HFF-Myc (cell line): ENCODE data around the gene FLCN.
A peak's percentile ranks its signal among the peaks of the same experiment; 100 is the strongest.
"Not testable (repeated sequence)": the region's sequence is repeated elsewhere in the genome, so short reads cannot be mapped to it uniquely, and the experiment has no call there.

Experiments used
- DNase-seq: peaks from one replicate; pipeline ENCODE4 v3.0.0-alpha.2; 2011; ENCODE audit warnings: low read depth; ENCODE audit errors: extremely low read depth
- H3K4me3 ChIP-seq: replicated peaks from 2 replicates; pipeline ENCODE4 v1.5.1; 2011; ENCODE audit warnings: low read depth, mild to moderate bottlenecking, control low read depth, low read length
- TF ChIP-seq, protein P1 (sequence below): IDR thresholded peaks from 2 replicates; pipeline ENCODE4 v1.5.1; 2012; ENCODE audit warnings: mild to moderate bottlenecking, low read depth, low read length, control low read depth; ENCODE audit errors: missing control alignments

The FLCN gene

DNA sequence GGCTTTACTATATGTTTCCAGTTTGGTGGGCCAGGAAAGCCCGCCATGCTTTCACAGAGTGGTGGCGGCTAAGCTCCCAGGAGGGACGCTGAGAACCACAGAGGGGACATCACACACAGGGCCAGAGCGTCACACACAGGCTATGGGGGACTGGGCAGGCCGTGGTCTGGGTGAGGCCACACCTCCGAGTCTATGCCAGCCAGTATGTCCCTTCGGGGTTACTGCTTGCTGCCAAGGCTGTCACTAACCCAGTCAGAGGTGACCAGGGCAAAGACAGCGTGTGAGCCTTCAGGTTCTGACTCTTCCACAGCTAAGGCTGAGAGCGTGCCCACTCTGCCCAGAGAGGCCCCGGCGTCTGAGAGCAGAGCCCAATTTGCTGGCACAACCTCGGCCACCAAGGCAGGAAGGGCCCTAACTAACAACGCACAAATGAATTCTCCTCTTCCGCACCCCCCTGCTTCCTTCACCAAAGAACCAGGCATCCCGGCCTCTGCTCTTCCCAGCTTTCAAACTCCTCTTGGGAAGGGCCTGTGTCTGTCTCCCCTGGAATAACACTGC, 33.7 kb downstream of the FLCN start:
- no peak for DNase-seq
- H3K4me3 ChIP-seq = peak overlapping the region; percentile 62
- TF ChIP-seq, protein P1, sequence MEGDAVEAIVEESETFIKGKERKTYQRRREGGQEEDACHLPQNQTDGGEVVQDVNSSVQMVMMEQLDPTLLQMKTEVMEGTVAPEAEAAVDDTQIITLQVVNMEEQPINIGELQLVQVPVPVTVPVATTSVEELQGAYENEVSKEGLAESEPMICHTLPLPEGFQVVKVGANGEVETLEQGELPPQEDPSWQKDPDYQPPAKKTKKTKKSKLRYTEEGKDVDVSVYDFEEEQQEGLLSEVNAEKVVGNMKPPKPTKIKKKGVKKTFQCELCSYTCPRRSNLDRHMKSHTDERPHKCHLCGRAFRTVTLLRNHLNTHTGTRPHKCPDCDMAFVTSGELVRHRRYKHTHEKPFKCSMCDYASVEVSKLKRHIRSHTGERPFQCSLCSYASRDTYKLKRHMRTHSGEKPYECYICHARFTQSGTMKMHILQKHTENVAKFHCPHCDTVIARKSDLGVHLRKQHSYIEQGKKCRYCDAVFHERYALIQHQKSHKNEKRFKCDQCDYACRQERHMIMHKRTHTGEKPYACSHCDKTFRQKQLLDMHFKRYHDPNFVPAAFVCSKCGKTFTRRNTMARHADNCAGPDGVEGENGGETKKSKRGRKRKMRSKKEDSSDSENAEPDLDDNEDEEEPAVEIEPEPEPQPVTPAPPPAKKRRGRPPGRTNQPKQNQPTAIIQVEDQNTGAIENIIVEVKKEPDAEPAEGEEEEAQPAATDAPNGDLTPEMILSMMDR = no peak

DNA sequence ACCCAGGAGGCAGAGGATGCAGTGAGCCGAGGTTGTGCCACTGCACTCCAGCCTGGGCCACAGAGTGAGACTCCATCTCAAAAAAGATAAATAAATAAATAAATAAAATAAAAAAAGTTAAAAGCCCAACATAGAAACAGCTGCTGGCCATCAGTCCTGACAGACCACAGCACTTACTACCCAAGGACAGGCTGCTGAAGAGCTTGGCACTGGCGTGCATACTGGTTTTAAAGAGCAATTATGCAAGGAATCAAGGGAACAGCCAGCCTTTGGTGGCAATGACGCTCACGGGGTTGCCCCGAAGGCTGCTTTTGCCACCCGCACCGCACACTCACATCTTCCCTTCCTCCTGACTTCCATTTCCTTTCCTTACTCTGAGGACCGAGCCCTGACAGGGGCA, 35.1 kb downstream of the FLCN start:
- TF ChIP-seq, protein P1 = no peak
- no peak overlapping the region for H3K4me3 ChIP-seq
- no peak for DNase-seq

DNA sequence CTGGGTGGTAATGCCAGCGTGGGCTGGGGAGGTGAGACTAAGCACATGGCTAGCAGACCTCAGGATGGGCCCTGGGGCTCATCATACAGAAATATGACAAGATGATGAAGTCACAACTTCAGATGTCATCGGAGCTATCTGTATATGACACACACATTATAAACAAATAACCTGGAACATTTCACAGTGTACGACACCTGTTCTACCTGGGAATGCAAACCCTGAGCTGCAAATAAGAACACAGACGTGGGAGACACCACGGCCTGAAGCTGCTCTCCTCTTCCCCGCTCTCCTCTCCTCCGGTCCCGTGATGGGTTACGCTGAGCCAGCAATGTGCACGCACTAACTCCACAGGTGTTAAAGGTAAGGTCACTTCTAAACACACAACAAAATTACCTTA, 35.7 kb downstream of the FLCN start:
- TF ChIP-seq, protein P1 = no peak
- no peak overlapping the region for H3K4me3 ChIP-seq

DNA sequence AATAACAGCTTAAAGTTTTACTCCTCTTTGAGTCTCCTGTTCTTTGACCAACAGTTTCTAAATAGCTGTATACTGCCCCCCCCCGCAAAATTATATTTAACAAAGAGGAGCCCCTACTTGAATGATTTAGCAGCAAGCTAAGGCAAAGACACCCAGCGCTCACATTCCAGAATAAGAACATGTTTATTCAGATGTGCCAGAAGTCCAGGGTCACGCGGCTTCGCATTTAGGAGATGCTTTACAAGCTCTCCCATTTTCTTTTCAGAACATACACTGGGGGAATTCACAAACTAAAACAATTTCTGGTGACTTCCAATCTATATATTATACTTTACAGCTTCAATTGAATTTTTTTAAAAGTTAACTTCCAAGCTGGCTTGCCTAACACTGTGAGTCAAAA, 36.1 kb downstream of the FLCN start:
- TF ChIP-seq, protein P1 = no peak
- no peak for DNase-seq

More for the DNA sequence above, 35.7 kb downstream of the FLCN start:
- DNase-seq = no peak

DNA sequence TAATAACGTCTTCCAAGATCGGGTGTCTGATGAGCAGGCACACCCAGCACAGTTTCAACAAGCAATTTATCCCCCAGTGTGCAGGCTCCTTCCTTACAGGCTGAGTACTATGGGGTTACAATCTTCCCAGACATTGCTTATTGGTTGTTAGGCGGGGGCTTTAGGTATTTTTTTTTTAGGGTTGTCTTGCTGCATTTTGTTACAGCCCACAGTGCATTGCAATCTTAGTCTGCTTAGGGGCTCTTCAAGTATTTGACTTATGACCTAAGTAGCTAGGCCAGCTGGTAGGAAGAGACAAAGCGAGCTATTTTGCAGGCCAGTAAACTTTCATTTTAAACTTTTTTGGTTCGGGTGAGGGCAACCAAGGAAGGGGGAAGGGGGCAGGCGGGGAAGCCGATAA, 36.7 kb downstream of the FLCN start:
- H3K4me3 ChIP-seq = no peak overlapping the region
- TF ChIP-seq, protein P1 = no peak
- no peak for DNase-seq

More for the DNA sequence above, 36.1 kb downstream of the FLCN start:
- H3K4me3 ChIP-seq = no peak overlapping the region

DNA sequence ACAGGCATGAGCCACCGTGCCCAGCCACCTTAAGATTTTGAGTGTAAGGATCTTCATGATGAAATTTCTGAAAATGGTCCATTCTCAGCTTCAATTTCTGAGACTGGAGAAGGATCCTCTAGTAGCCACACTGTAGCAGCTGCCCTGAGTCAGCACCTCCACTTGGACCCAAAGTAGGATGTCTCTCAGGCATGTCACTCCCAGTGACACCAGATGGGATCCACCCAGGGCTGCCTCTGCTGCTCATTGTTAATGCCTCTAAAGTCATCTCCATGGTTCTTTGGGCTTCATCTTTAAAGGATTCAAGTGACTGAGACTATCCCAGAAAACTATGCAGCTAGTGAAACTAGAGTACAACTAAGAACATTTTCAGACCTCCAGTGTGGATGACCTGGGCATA, 38.7 kb downstream of the FLCN start:
- TF ChIP-seq, protein P1 = no peak
- DNase-seq = no peak
- H3K4me3 ChIP-seq = no peak overlapping the region

DNA sequence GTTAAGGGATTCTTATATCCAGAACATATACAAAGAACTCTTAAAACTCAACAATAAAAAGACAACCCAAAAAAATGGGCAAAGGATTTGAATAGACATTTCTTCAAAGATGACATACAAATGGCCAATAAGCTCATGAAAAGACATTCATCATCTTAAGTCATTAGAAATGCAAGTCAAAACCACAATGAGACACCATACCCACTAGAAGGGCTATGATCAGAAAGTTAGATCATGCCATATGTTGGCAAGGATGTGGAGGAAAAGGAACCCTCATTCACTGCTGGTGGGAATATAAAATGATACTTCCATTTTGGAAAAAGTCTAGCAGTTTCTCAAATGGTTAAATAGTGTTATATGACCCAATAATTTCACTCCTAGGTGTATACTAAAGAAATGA, 40.2 kb downstream of the FLCN start:
- no peak for DNase-seq
- TF ChIP-seq, protein P1 = no peak
- no peak overlapping the region for H3K4me3 ChIP-seq

DNA sequence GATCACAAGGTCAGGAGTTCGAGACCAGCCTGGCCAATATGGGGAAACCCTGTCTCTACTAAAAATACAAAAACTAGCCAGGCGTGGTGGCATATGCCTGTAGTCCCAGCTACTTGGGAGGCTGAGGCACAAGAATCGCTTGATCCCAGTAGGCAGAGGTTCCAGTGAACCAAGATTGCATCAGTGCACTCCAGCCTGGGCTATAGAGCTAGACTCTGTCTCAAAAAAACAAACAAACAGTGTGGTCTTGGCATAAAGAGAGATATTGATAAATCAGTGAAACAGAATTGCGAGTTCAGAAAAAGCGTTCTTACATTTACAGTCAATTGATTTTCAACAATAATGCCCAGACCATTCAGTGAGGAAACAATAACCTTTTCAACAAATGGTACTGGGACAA, 41.5 kb downstream of the FLCN start:
- H3K4me3 ChIP-seq, DNase-seq: not testable (repeated sequence)
